HEK293 (cell line): ENCODE measurements around the gene SETD4.
A peak's percentile ranks its signal among the peaks of the same experiment; 100 is the strongest.

Experiments
- INSM2 ChIP-seq: fragments of 450-650 bp; formaldehyde crosslinking; IDR thresholded peaks from 2 replicates; pipeline ENCODE4 v1.5.1; 2016; ENCODE audit warnings: missing biosample characterization, missing genetic modification characterization
- KLF10 ChIP-seq: fragments of 450-650 bp; IDR thresholded peaks from 2 replicates; pipeline ENCODE4 v1.5.1; 2018; ENCODE audit warnings: missing biosample characterization, mild to moderate bottlenecking, missing genetic modification characterization
- KLF16 ChIP-seq: fragments of 450-650 bp; formaldehyde crosslinking; IDR thresholded peaks from 2 replicates; pipeline ENCODE4 v1.5.1; 2017; ENCODE audit warnings: missing biosample characterization, missing genetic modification characterization
- PRDM4 ChIP-seq: fragments of 450-650 bp; formaldehyde crosslinking; IDR thresholded peaks from 2 replicates; pipeline ENCODE4 v1.5.1; 2017; ENCODE audit warnings: missing biosample characterization, missing genetic modification characterization
- SP7 ChIP-seq: fragments of 450-650 bp; formaldehyde crosslinking; IDR thresholded peaks from 2 replicates; pipeline ENCODE4 v1.5.1; 2016; ENCODE audit warnings: missing biosample characterization, missing genetic modification characterization
- TCF7L2 ChIP-seq: IDR thresholded peaks from 2 replicates; pipeline ENCODE4 v1.6.1; 2011; ENCODE audit warnings: low read depth, mild to moderate bottlenecking, inconsistent platforms, low read length, moderate library complexity, borderline replicate concordance
- ZBTB10 ChIP-seq: fragments of 450-650 bp; formaldehyde crosslinking; IDR thresholded peaks from 2 replicates; pipeline ENCODE4 v1.5.1; 2016; ENCODE audit warnings: missing biosample characterization, missing genetic modification characterization
- ZBTB44 ChIP-seq: fragments of 450-650 bp; IDR thresholded peaks from 2 replicates; pipeline ENCODE4 v1.5.1; 2018; ENCODE audit warnings: missing biosample characterization, mild to moderate bottlenecking, missing genetic modification characterization
- ZBTB7A ChIP-seq: fragments of 450-650 bp; formaldehyde crosslinking; IDR thresholded peaks from 2 replicates; pipeline ENCODE4 v1.5.1; 2016; ENCODE audit warnings: low read depth, missing biosample characterization, missing genetic modification characterization
- ZBTB8A ChIP-seq: fragments of 450-650 bp; formaldehyde crosslinking; IDR thresholded peaks from 2 replicates; pipeline ENCODE4 v1.5.1; 2016; ENCODE audit warnings: missing biosample characterization, missing genetic modification characterization
- ZIC2 ChIP-seq: fragments of 450-650 bp; formaldehyde crosslinking; IDR thresholded peaks from 2 replicates; pipeline ENCODE4 v1.5.1; 2016; ENCODE audit warnings: missing biosample characterization, missing genetic modification characterization
- ZNF146 ChIP-seq: fragments of 450-650 bp; formaldehyde crosslinking; IDR thresholded peaks from 2 replicates; pipeline ENCODE4 v1.5.1; 2016; ENCODE audit warnings: missing biosample characterization, missing genetic modification characterization
- ZNF155 ChIP-seq: fragments of 450-650 bp; formaldehyde crosslinking; IDR thresholded peaks from 2 replicates; pipeline ENCODE4 v1.5.1; 2016; ENCODE audit warnings: missing biosample characterization, missing genetic modification characterization
- ZNF157 ChIP-seq: fragments of 450-650 bp; formaldehyde crosslinking; IDR thresholded peaks from 2 replicates; pipeline ENCODE4 v1.5.1; 2016; ENCODE audit warnings: missing biosample characterization, missing genetic modification characterization
- ZNF184 ChIP-seq: fragments of 450-650 bp; IDR thresholded peaks from 2 replicates; pipeline ENCODE4 v1.5.1; 2018; ENCODE audit warnings: missing biosample characterization, mild to moderate bottlenecking, missing genetic modification characterization
- ZNF223 ChIP-seq: fragments of 450-650 bp; formaldehyde crosslinking; IDR thresholded peaks from 2 replicates; pipeline ENCODE4 v1.5.1; 2016; ENCODE audit warnings: missing biosample characterization, missing genetic modification characterization
- ZNF266 ChIP-seq: fragments of 450-650 bp; formaldehyde crosslinking; IDR thresholded peaks from 2 replicates; pipeline ENCODE4 v1.5.1; 2016; ENCODE audit warnings: missing biosample characterization, missing genetic modification characterization, low read depth
- ZNF280C ChIP-seq: fragments of 450-650 bp; formaldehyde crosslinking; IDR thresholded peaks from 2 replicates; pipeline ENCODE4 v1.5.1; 2016; ENCODE audit warnings: missing biosample characterization, missing genetic modification characterization
- ZNF292 ChIP-seq: fragments of 450-650 bp; formaldehyde crosslinking; IDR thresholded peaks from 2 replicates; pipeline ENCODE4 v1.5.1; 2016; ENCODE audit warnings: low read depth, missing biosample characterization, missing genetic modification characterization, borderline replicate concordance
- ZNF324 ChIP-seq: fragments of 450-650 bp; formaldehyde crosslinking; IDR thresholded peaks from 2 replicates; pipeline ENCODE4 v1.5.1; 2016; ENCODE audit warnings: missing biosample characterization, missing genetic modification characterization
- ZNF354C ChIP-seq: fragments of 450-650 bp; formaldehyde crosslinking; IDR thresholded peaks from 2 replicates; pipeline ENCODE4 v1.5.1; 2016; ENCODE audit warnings: missing biosample characterization, missing genetic modification characterization, low read depth, borderline replicate concordance
- ZNF391 ChIP-seq: fragments of 450-650 bp; formaldehyde crosslinking; IDR thresholded peaks from 2 replicates; pipeline ENCODE4 v1.5.1; 2016; ENCODE audit warnings: low read depth, missing biosample characterization, missing genetic modification characterization, borderline replicate concordance
- ZNF404 ChIP-seq: fragments of 450-650 bp; formaldehyde crosslinking; IDR thresholded peaks from 2 replicates; pipeline ENCODE4 v1.5.1; 2017; ENCODE audit warnings: missing biosample characterization, missing genetic modification characterization
- ZNF514 ChIP-seq: fragments of 450-650 bp; formaldehyde crosslinking; IDR thresholded peaks from 2 replicates; pipeline ENCODE4 v1.5.1; 2016; ENCODE audit warnings: missing biosample characterization, missing genetic modification characterization
- ZNF558 ChIP-seq: fragments of 450-650 bp; formaldehyde crosslinking; IDR thresholded peaks from 2 replicates; pipeline ENCODE4 v1.5.1; 2016; ENCODE audit warnings: missing biosample characterization, missing genetic modification characterization
- ZNF600 ChIP-seq: fragments of 450-650 bp; formaldehyde crosslinking; IDR thresholded peaks from 2 replicates; pipeline ENCODE4 v1.5.1; 2016; ENCODE audit warnings: missing biosample characterization, missing genetic modification characterization
- ZNF621 ChIP-seq: fragments of 450-650 bp; formaldehyde crosslinking; IDR thresholded peaks from 2 replicates; pipeline ENCODE4 v1.5.1; 2017; ENCODE audit warnings: missing biosample characterization, missing genetic modification characterization
- ZNF629 ChIP-seq: fragments of 450-650 bp; formaldehyde crosslinking; IDR thresholded peaks from 2 replicates; pipeline ENCODE4 v1.5.1; 2017; ENCODE audit warnings: missing biosample characterization, missing genetic modification characterization
- ZNF670 ChIP-seq: fragments of 450-650 bp; formaldehyde crosslinking; IDR thresholded peaks from 2 replicates; pipeline ENCODE4 v1.5.1; 2016; ENCODE audit warnings: missing biosample characterization, missing genetic modification characterization, low read depth
- TF ChIP-seq, protein P1 (sequence below): fragments of 450-650 bp; formaldehyde crosslinking; IDR thresholded peaks from 2 replicates; pipeline ENCODE4 v1.5.1; 2017; ENCODE audit warnings: missing biosample characterization, missing genetic modification characterization

The SETD4 gene

GRCh38 chr21:36059823-36060158 lies 535 bp downstream of the SETD4 start (continued):
- peak; percentile 67; the same call in 1 of the 2 replicates for TF ChIP-seq ZBTB10
- no peak for TF ChIP-seq KLF10 (tag by site-specific recombination)
- TF ChIP-seq ZBTB8A (tag by site-specific recombination): no peak
- TF ChIP-seq TCF7L2: no peak
- TF ChIP-seq ZNF514 (tag by site-specific recombination): no peak
- TF ChIP-seq ZNF391: peak; percentile 29; the same call in 1 of the 2 replicates
- TF ChIP-seq ZNF670 (tag by site-specific recombination): no peak
- no peak for TF ChIP-seq ZIC2 (tag by site-specific recombination)
- TF ChIP-seq ZNF354C (tag by site-specific recombination): no peak
- no peak for TF ChIP-seq ZNF184
- TF ChIP-seq KLF16: no peak; the same call in 1 of the 2 replicates
- TF ChIP-seq ZNF600: peak; percentile 88
- TF ChIP-seq ZNF404: no peak
- 0 out of 2 replicates have a peak, but pooled peaks have one; percentile 48 for TF ChIP-seq ZNF324 (tag by site-specific recombination)
- no peak for TF ChIP-seq ZNF266 (tag by site-specific recombination)
- TF ChIP-seq INSM2 (tag by site-specific recombination): no peak; the same call in 1 of the 2 replicates
- no peak for TF ChIP-seq ZNF629 (tag by site-specific recombination)
- no peak for TF ChIP-seq ZNF280C (tag by site-specific recombination)
- TF ChIP-seq SP7 (tag by site-specific recombination): peak; percentile 7; the same call in 1 of the 2 replicates
- TF ChIP-seq, protein P1, sequence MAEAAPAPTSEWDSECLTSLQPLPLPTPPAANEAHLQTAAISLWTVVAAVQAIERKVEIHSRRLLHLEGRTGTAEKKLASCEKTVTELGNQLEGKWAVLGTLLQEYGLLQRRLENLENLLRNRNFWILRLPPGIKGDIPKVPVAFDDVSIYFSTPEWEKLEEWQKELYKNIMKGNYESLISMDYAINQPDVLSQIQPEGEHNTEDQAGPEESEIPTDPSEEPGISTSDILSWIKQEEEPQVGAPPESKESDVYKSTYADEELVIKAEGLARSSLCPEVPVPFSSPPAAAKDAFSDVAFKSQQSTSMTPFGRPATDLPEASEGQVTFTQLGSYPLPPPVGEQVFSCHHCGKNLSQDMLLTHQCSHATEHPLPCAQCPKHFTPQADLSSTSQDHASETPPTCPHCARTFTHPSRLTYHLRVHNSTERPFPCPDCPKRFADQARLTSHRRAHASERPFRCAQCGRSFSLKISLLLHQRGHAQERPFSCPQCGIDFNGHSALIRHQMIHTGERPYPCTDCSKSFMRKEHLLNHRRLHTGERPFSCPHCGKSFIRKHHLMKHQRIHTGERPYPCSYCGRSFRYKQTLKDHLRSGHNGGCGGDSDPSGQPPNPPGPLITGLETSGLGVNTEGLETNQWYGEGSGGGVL (tag by site-specific recombination): no peak
- TF ChIP-seq ZNF621: no peak
- TF ChIP-seq ZNF292: no peak
- no peak for TF ChIP-seq ZNF146 (tag by site-specific recombination)
- TF ChIP-seq ZNF157 (tag by site-specific recombination): no peak
- TF ChIP-seq ZNF155: no peak
- TF ChIP-seq PRDM4: no peak
- no peak for TF ChIP-seq ZNF223 (tag by site-specific recombination)
- TF ChIP-seq ZNF558: no peak
- no peak for TF ChIP-seq ZBTB44 (tag by site-specific recombination)
- TF ChIP-seq ZBTB7A (tag by site-specific recombination): no peak; the same call in 1 of the 2 replicates
